ENCODE measurements around the gene ATP8B4.
"Not testable (repeated sequence)": the region's sequence is repeated elsewhere in the genome, so short reads cannot be mapped to it uniquely, and the experiment has no call there.

ATP8B4 gene

GRCh38 chr15:50137893-50138292, 18.9 kb upstream of the ATP8B4 start:
- Histone ChIP-seq H3K9me3 (ENCODE audit: low read length) (no peaks in the 10 kb centered on the region), H3K9ac (ENCODE audit: low read length) (no peak overlapping the region), H3K4me1 (ENCODE audit: insufficient read depth, low read length) (peaks cover 30% of the 10 kb centered on the region), H3K36me3 (ENCODE audit: insufficient read depth, low read length) (no peaks in the 10 kb centered on the region), H3K4me3 (ENCODE audit: low read depth in 1 of 2, low read length in 2 of 2) (no peak overlapping the region), H3K27me3 (ENCODE audit: control insufficient read depth in 1 of 2, insufficient read depth in 2 of 2, low read length in 2 of 2) (no peaks in the 10 kb centered on the region), H3K27ac (ENCODE audit: low read depth, low read length) (no peak overlapping the region)

- Histone ChIP-seq H3K4me3 (ENCODE audit: low read depth in 1 of 2, low read length in 2 of 2) (no peak overlapping the region), H3K9me3 (ENCODE audit: low read length) (no peaks in the 10 kb centered on the region), H3K36me3 (ENCODE audit: insufficient read depth, low read length) (no peaks in the 10 kb centered on the region), H3K9ac (ENCODE audit: low read length) (no peak overlapping the region), H3K4me1 (ENCODE audit: insufficient read depth, low read length) (peaks cover 30% of the 10 kb centered on the region), H3K27me3 (ENCODE audit: control insufficient read depth in 1 of 2, insufficient read depth in 2 of 2, low read length in 2 of 2) (no peaks in the 10 kb centered on the region), H3K27ac (ENCODE audit: low read depth, low read length) (no peak overlapping the region)
Measured at GRCh38 chr15:50137330-50137761, 18.3 kb upstream of the ATP8B4 start.

GRCh38 chr15:50135031-50135551, 16.1 kb upstream of the ATP8B4 start:
- Histone ChIP-seq H3K27ac (ENCODE audit: low read depth, low read length) (no peak overlapping the region), H3K27me3 (ENCODE audit: control insufficient read depth in 1 of 2, insufficient read depth in 2 of 2, low read length in 2 of 2) (no peaks in the 10 kb centered on the region), H3K9ac (ENCODE audit: low read length) (no peak overlapping the region)

GRCh38 chr15:50134524-50135024, 15.5 kb upstream of the ATP8B4 start:
- Histone ChIP-seq H3K27me3 (ENCODE audit: control insufficient read depth in 1 of 2, insufficient read depth in 2 of 2, low read length in 2 of 2) (no peaks in the 10 kb centered on the region), H3K9ac (ENCODE audit: low read length) (no peak overlapping the region), H3K9me3 (ENCODE audit: low read length) (no peaks in the 10 kb centered on the region), H3K27ac (ENCODE audit: low read depth, low read length) (no peak overlapping the region), H3K36me3 (ENCODE audit: insufficient read depth, low read length) (no peaks in the 10 kb centered on the region), H3K4me3 (ENCODE audit: low read depth in 1 of 2, low read length in 2 of 2) (no peak overlapping the region), H3K4me1 (ENCODE audit: insufficient read depth, low read length) (peaks cover 30% of the 10 kb centered on the region)

More at GRCh38 chr15:50135031-50135551, 16.1 kb upstream of the ATP8B4 start:
- H3K4me1 ChIP-seq (ENCODE audit: insufficient read depth, low read length): peaks cover 30% of the 10 kb centered on the region
- H3K9me3 ChIP-seq (ENCODE audit: low read length): no peaks in the 10 kb centered on the region
- H3K36me3 ChIP-seq (ENCODE audit: insufficient read depth, low read length): no peaks in the 10 kb centered on the region
- no peak overlapping the region for H3K4me3 ChIP-seq (ENCODE audit: low read depth in 1 of 2, low read length in 2 of 2)

GRCh38 chr15:50132251-50132984, 13.4 kb upstream of the ATP8B4 start:
- peaks cover 30% of the 10 kb centered on the region for H3K4me1 ChIP-seq (ENCODE audit: insufficient read depth, low read length)
- H3K9me3 ChIP-seq (ENCODE audit: low read length); H3K36me3 ChIP-seq (ENCODE audit: insufficient read depth, low read length); H3K4me3 ChIP-seq (ENCODE audit: low read depth in 1 of 2, low read length in 2 of 2); H3K27me3 ChIP-seq (ENCODE audit: control insufficient read depth in 1 of 2, insufficient read depth in 2 of 2, low read length in 2 of 2); H3K27ac ChIP-seq (ENCODE audit: low read depth, low read length); H3K9ac ChIP-seq (ENCODE audit: low read length): not testable (repeated sequence)

- no peaks in the 10 kb centered on the region for H3K9me3 ChIP-seq (ENCODE audit: low read length)
Measured at GRCh38 chr15:50131617-50132016, 12.6 kb upstream of the ATP8B4 start.

GRCh38 chr15:50128266-50128665, 9.2 kb upstream of the ATP8B4 start:
- Histone ChIP-seq H3K27me3 (ENCODE audit: control insufficient read depth in 1 of 2, insufficient read depth in 2 of 2, low read length in 2 of 2) (no peaks in the 10 kb centered on the region), H3K36me3 (ENCODE audit: insufficient read depth, low read length) (no peaks in the 10 kb centered on the region), H3K9me3 (ENCODE audit: low read length) (no peaks in the 10 kb centered on the region), H3K9ac (ENCODE audit: low read length) (no peak overlapping the region), H3K4me3 (ENCODE audit: low read depth in 1 of 2, low read length in 2 of 2) (no peak overlapping the region), H3K4me1 (ENCODE audit: insufficient read depth, low read length) (no peaks in the 10 kb centered on the region), H3K27ac (ENCODE audit: low read depth, low read length) (no peak overlapping the region)

More at GRCh38 chr15:50131617-50132016, 12.6 kb upstream of the ATP8B4 start:
- H3K27me3 ChIP-seq (ENCODE audit: control insufficient read depth in 1 of 2, insufficient read depth in 2 of 2, low read length in 2 of 2): no peaks in the 10 kb centered on the region
- H3K9ac ChIP-seq (ENCODE audit: low read length): no peak overlapping the region
- H3K4me1 ChIP-seq (ENCODE audit: insufficient read depth, low read length): peaks cover 24% of the 10 kb centered on the region
- H3K4me3 ChIP-seq (ENCODE audit: low read depth in 1 of 2, low read length in 2 of 2): no peak overlapping the region
- no peak overlapping the region for H3K27ac ChIP-seq (ENCODE audit: low read depth, low read length)
- no peaks in the 10 kb centered on the region for H3K36me3 ChIP-seq (ENCODE audit: insufficient read depth, low read length)

GRCh38 chr15:50127255-50127777, 8.3 kb upstream of the ATP8B4 start:
- Histone ChIP-seq H3K36me3 (ENCODE audit: insufficient read depth, low read length) (no peaks in the 10 kb centered on the region), H3K27ac (ENCODE audit: low read depth, low read length) (no peak overlapping the region), H3K9me3 (ENCODE audit: low read length) (no peaks in the 10 kb centered on the region), H3K9ac (ENCODE audit: low read length) (no peak overlapping the region), H3K4me1 (ENCODE audit: insufficient read depth, low read length) (no peaks in the 10 kb centered on the region), H3K27me3 (ENCODE audit: control insufficient read depth in 1 of 2, insufficient read depth in 2 of 2, low read length in 2 of 2) (no peaks in the 10 kb centered on the region), H3K4me3 (ENCODE audit: low read depth in 1 of 2, low read length in 2 of 2) (no peak overlapping the region)

GRCh38 chr15:50126072-50126471, 7.0 kb upstream of the ATP8B4 start:
- Histone ChIP-seq H3K9me3 (ENCODE audit: low read length) (no peaks in the 10 kb centered on the region), H3K4me1 (ENCODE audit: insufficient read depth, low read length) (no peaks in the 10 kb centered on the region)

GRCh38 chr15:50124631-50125030, 5.6 kb upstream of the ATP8B4 start:
- Histone ChIP-seq H3K4me3 (ENCODE audit: low read depth in 1 of 2, low read length in 2 of 2) (no peak overlapping the region), H3K27ac (ENCODE audit: low read depth, low read length) (no peak overlapping the region), H3K4me1 (ENCODE audit: insufficient read depth, low read length) (no peaks in the 10 kb centered on the region), H3K9ac (ENCODE audit: low read length) (no peak overlapping the region), H3K36me3 (ENCODE audit: insufficient read depth, low read length) (no peaks in the 10 kb centered on the region), H3K27me3 (ENCODE audit: control insufficient read depth in 1 of 2, insufficient read depth in 2 of 2, low read length in 2 of 2) (no peaks in the 10 kb centered on the region), H3K9me3 (ENCODE audit: low read length) (no peaks in the 10 kb centered on the region)

More at GRCh38 chr15:50126072-50126471, 7.0 kb upstream of the ATP8B4 start:
- no peak overlapping the region for H3K27ac ChIP-seq (ENCODE audit: low read depth, low read length)
- no peak overlapping the region for H3K4me3 ChIP-seq (ENCODE audit: low read depth in 1 of 2, low read length in 2 of 2)
- H3K36me3 ChIP-seq (ENCODE audit: insufficient read depth, low read length): no peaks in the 10 kb centered on the region
- no peak overlapping the region for H3K9ac ChIP-seq (ENCODE audit: low read length)
- no peaks in the 10 kb centered on the region for H3K27me3 ChIP-seq (ENCODE audit: control insufficient read depth in 1 of 2, insufficient read depth in 2 of 2, low read length in 2 of 2)

- H3K4me3 ChIP-seq (ENCODE audit: low read depth in 1 of 2, low read length in 2 of 2): no peak overlapping the region
- no peaks in the 10 kb centered on the region for H3K27me3 ChIP-seq (ENCODE audit: control insufficient read depth in 1 of 2, insufficient read depth in 2 of 2, low read length in 2 of 2)
- no peaks in the 10 kb centered on the region for H3K9me3 ChIP-seq (ENCODE audit: low read length)
- no peak overlapping the region for H3K27ac ChIP-seq (ENCODE audit: low read depth, low read length)
- H3K9ac ChIP-seq (ENCODE audit: low read length): no peak overlapping the region
- no peaks in the 10 kb centered on the region for H3K36me3 ChIP-seq (ENCODE audit: insufficient read depth, low read length)
- no peaks in the 10 kb centered on the region for H3K4me1 ChIP-seq (ENCODE audit: insufficient read depth, low read length)
Measured at GRCh38 chr15:50123861-50124557, 5.0 kb upstream of the ATP8B4 start.
